ENCODE data around the gene RPS21.
A peak's percentile ranks its signal among the peaks of the same experiment; 100 is the strongest.

Gene RPS21

GRCh38 chr20:62396367-62397239 is 9.7 kb downstream of the RPS21 start:
- no peak for TF ChIP-seq CTCF (IDR thresholded peaks at IDR 0.05; ENCODE audit: control insufficient read depth, insufficient read depth, low read depth, low read length, missing control alignments)
- no peak overlapping the region for H3K4me3 ChIP-seq (ENCODE audit: control insufficient read depth, low read depth, low read length)
- DNase-seq (ENCODE audit: low read depth), result no peak

- DNase-seq (ENCODE audit: low read depth), result no peak
- H3K4me3 ChIP-seq (ENCODE audit: control insufficient read depth, low read depth, low read length), result no peak overlapping the region
- TF ChIP-seq CTCF (IDR thresholded peaks at IDR 0.05; ENCODE audit: control insufficient read depth, insufficient read depth, low read depth, low read length, missing control alignments), result no peak
Observed at GRCh38 chr20:62398120-62398821, 11.4 kb downstream of the RPS21 start.

GRCh38 chr20:62400021-62400420 is 13.1 kb downstream of the RPS21 start:
- no peak for DNase-seq (ENCODE audit: low read depth)
- TF ChIP-seq CTCF (IDR thresholded peaks at IDR 0.05; ENCODE audit: control insufficient read depth, insufficient read depth, low read depth, low read length, missing control alignments), result no peak
- H3K4me3 ChIP-seq (ENCODE audit: control insufficient read depth, low read depth, low read length), result no peak overlapping the region

GRCh38 chr20:62400541-62400940 is 13.6 kb downstream of the RPS21 start:
- DNase-seq (ENCODE audit: low read depth), result no peak
- TF ChIP-seq CTCF (IDR thresholded peaks at IDR 0.05; ENCODE audit: control insufficient read depth, insufficient read depth, low read depth, low read length, missing control alignments), result no peak
- H3K4me3 ChIP-seq (ENCODE audit: control insufficient read depth, low read depth, low read length), result no peak overlapping the region

- TF ChIP-seq CTCF (IDR thresholded peaks at IDR 0.05; ENCODE audit: control insufficient read depth, insufficient read depth, low read depth, low read length, missing control alignments), result peak; percentile 38
- H3K4me3 ChIP-seq (ENCODE audit: control insufficient read depth, low read depth, low read length), result no peak overlapping the region
- no peak for DNase-seq (ENCODE audit: low read depth)
Observed at GRCh38 chr20:62401331-62401779, 14.5 kb downstream of the RPS21 start.

GRCh38 chr20:62402456-62403150 is 15.7 kb downstream of the RPS21 start:
- H3K4me3 ChIP-seq (ENCODE audit: control insufficient read depth, low read depth, low read length), result no peak overlapping the region
- no peak for TF ChIP-seq CTCF (IDR thresholded peaks at IDR 0.05; ENCODE audit: control insufficient read depth, insufficient read depth, low read depth, low read length, missing control alignments)
- no peak for DNase-seq (ENCODE audit: low read depth)

All from AG09309 (cell line).